ENCODE data around the gene FTO. TPM values are rescaled to one million over a fixed set of nuclear protein-coding genes. Genes with fewer than 3 reads are reported as not detected.

Gene FTO
- total RNA-seq, 1 donor from 2014 or later = 67.7 TPM

GRCh38 chr16:53955221-53955875, 251.4 kb downstream of the FTO start:
- intact Hi-C loops (cut with micrococcal nuclease) = no loop called here

GRCh38 chr16:53958341-53958880, 254.5 kb downstream of the FTO start:
- intact Hi-C loops (cut with micrococcal nuclease) = no loop called here

DNA sequence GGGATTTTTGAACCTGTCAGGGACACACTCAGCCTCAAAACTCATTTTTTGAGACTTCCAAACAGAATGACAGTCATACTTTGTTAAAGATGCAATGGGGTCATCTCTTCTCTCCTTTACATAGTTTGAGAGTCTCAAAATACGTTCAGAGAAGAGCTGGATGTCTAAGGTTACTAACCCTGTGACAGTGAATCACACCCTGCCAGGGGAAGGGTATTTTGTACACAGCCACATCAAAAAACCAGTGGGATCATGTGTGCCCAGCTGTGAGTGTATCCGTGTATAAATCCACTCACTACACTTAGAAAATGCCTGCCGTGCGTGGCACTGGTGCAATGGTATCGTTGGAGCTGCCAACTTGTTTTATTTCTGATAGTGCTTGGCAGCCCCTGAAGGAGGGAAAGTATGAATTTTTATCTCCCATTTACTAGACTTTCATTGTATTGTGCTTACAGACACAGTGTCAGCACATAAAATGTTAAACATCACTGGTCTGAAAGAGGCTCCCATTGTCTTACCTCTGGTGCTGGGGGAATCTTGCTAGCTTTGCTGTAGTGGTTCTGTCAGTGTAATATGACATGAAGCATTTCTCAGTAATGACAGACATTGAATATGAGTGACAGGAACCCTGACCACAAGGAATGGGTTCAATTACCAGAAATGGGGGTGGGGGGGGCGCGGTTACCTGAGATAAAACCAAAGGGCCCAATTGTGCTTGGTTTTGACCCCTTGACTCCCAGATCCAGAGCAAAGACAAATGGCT, 256.3 kb downstream of the FTO start:
- intact Hi-C loops (cut with micrococcal nuclease) = loop anchor here (5.0 kb wide), 1 partner anchor 1152 kb away; no protein-coding TSS in a partner anchor

GRCh38 chr16:53960954-53961616, 257.1 kb downstream of the FTO start:
- intact Hi-C loops (cut with micrococcal nuclease) = loop anchor here (5.0 kb wide), 1 partner anchor 1151 kb away; no protein-coding TSS in a partner anchor

DNA sequence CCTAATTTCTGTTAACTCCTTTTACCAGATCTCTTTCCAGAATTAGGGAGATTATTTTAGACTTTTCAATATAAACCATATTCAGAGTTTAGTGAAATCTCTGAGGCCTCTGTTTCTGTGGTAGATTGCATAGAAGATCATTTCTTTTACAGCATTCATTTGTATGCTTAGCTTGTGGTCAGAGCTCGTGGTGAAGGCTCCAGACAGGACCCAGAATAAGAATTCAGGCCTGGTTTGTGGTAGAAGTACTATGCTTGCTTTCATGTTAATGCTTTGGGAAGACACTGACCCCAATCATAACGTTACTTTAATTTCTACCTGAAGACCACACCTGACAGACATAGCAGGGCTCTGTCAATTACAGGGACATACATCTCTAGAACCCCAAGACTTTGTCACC, 258.1 kb downstream of the FTO start:
- intact Hi-C loops (cut with micrococcal nuclease) = loop anchor here (5.0 kb wide), 1 partner anchor 1150 kb away; no protein-coding TSS in a partner anchor

DNA sequence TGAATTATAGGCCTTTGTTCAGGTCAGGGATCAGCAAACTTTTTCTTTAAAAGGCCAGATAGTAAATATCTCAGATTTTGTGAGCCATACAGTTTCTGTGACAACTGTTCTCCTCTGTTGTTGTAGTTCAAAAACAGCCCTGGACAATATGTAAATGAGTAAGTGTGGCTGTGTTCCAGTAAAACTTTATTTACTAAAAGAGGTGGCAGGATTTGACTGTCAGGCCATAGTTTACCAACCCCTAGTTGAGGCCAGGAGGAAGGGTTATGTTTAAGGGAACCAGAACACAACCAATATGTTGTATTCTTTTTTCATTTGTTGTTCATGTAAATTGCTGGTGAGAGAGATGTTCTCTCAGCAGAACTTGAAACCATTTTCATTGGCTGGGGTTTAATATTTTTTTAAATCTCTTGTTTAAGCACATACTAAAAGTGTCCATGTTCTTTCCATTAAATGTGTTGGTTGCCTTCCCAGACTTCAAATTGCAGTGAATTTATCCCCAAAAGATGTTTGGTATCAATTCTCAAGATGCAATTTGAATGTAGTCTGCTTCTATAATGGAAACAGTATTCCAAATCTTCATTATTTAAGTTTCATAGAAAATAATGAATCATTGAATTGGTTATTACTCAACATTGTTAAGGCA, 260.3 kb downstream of the FTO start:
- intact Hi-C loops (cut with micrococcal nuclease) = loop anchor here (5.0 kb wide), 1 partner anchor 1148 kb away; no protein-coding TSS in a partner anchor

DNA sequence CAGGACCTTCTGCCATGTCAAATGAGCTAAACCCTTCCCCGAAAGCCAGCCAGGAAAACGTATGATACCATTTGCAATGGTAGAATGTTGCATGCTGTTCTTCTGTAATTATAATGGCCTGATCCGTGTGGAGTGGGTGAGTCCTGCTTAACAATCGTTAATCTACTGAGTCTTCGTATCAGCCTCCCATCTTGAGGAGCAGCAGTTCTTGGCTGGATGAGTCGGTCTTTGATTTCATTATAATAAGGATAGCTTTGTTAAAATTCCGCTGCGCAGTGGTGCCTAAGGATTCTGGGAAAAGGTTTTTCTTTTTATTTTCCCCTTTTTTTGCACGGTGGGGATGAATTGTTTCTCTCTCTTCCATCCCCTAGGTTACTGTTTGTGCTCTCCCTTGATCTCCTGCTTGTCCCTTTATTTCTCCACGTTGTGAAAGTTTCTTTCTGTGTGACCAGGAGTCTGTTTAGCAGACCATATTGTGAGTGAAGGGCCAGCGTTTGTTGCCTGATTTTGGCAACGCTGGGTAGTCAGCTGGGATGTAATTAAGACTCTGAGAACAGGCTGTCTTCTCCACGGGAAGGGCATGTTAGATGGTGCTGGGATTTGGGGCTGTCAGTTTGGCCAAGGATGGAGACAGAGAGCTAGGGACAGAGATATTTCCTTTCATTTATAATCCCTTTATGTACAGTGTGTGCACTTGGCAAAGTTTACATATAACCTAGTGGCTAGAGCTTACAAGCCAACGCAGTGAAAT, 263.0 kb downstream of the FTO start:
- intact Hi-C loops (cut with micrococcal nuclease) = no loop called here

DNA sequence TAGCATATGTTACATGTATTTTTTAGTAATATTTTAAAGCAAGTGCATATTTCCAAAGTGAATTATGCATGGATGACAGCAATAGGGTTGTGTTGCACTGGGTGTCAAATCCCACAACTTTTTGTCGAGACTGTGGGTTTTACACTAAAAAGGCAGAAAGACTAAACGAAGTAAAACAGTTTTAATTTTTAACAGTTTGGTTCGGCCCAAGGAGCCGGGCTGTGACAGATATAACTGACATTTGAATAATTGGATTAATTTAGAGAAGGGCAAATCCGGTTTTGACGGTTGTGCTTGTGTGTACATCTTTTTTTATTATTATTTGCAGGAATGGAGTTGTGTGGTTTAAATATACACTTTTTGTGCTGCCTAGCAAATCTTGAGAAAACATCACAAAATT, 263.6 kb downstream of the FTO start:
- intact Hi-C loops (cut with micrococcal nuclease) = no loop called here

GRCh38 chr16:53968454-53968853, 264.5 kb downstream of the FTO start:
- intact Hi-C loops (cut with micrococcal nuclease) = no loop called here

DNA sequence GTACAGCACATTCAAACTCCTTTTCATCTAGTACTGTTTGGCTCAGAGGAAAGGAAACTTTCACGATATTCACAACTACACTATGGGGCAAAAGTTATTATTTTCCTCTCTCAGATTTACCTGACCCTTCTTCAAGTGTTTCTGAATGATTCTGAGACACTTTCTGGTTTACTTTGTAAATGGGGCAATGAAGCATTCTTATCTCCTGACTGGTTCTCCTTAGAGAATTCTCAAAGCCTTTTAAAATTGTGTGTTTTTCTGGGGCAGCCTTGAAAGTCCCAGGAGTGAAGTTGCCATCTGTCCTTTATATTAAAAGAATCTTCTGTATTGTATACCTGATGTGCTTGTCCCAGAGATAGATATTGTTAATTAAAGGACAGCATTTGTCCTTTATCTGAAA, 264.9 kb downstream of the FTO start:
- intact Hi-C loops (cut with micrococcal nuclease) = no loop called here

GRCh38 chr16:53971616-53972015, 267.7 kb downstream of the FTO start:
- intact Hi-C loops (cut with micrococcal nuclease) = no loop called here

- intact Hi-C loops (cut with micrococcal nuclease) = no loop called here
Measured at GRCh38 chr16:53973021-53973420, 269.1 kb downstream of the FTO start.

- intact Hi-C loops (cut with micrococcal nuclease) = no loop called here
Measured at GRCh38 chr16:53974484-53975080, 270.6 kb downstream of the FTO start.

- intact Hi-C loops (cut with micrococcal nuclease) = no loop called here
Measured at GRCh38 chr16:53980675-53981074, 276.7 kb downstream of the FTO start.

DNA sequence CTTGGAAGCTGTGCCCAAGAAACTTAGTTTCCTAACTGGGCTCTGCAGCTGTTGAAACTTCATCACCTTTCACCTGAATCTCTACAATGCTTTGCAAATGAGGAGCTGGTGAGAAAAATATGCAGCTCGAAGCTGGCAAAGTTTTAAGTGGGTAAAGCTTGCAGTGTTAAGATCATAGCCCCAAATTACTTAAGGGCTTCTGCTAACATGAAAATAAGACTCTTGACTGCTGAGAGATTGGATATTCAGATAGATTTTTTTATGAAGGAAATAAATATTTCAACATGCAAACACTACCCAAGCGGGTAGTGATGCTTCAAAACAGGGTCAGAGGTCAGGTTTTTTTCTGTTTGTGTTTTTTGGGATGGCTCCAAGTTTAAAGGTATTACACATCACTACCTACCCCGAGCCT, 278.7 kb downstream of the FTO start:
- intact Hi-C loops (cut with micrococcal nuclease) = no loop called here

DNA sequence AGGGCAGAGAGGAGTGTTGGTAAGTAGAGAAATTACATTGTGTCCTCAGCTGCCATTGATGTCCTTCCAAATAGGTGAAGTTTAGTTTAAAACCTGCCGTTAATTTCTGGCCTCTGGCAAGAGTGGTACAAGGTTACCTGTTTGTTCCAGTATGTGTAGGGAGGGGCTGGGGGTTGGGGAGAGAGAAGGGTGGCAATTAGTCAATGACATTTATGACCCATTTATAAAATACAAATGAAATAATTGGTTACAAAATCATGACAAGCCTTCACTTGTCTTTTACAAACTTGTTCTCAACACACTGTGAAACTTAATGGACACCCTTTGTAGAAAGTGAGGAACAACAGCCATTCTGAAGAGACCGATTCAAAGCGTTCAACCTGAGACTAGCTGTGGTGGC, 281.0 kb downstream of the FTO start:
- intact Hi-C loops (cut with micrococcal nuclease) = no loop called here

DNA sequence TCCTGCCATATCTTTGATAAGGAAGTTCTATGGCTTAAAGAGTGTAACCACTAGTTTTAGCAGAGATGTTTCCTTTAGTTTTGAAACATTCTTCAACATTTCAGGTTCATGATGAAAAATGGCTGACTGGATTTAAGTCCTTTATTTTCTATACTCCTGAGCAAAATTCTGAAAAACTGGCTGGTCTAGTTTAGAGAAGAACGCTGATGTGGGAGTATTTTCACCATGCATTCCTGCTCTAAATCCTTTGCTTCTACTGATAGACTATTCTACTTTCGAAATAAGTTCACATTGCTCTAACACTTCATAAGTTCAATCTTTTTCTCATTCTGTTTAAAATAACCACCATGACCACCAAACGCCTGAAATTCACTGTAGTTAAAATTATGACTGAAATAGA, 281.9 kb downstream of the FTO start:
- intact Hi-C loops (cut with micrococcal nuclease) = no loop called here

GRCh38 chr16:53986793-53987192, 282.8 kb downstream of the FTO start:
- intact Hi-C loops (cut with micrococcal nuclease) = no loop called here

DNA sequence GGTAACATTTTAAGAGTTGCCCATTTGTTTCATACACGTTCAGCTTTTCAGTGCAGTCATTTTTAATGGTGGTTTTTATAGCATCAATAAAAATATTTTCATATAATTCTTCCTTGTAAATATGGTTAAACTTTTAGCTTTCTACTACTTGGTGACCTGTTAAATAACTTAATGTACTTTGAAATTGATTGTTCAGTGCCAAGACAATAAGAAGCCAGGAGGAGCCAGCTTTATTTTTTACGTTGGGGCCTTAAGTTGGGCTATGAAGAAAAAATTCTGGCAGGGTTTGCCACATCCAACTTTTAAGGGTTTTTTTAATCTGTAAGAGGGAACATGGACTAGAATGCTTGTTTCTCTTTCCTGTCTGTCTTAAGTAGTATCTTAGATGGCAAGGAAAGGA, 284.2 kb downstream of the FTO start:
- intact Hi-C loops (cut with micrococcal nuclease) = no loop called here

DNA sequence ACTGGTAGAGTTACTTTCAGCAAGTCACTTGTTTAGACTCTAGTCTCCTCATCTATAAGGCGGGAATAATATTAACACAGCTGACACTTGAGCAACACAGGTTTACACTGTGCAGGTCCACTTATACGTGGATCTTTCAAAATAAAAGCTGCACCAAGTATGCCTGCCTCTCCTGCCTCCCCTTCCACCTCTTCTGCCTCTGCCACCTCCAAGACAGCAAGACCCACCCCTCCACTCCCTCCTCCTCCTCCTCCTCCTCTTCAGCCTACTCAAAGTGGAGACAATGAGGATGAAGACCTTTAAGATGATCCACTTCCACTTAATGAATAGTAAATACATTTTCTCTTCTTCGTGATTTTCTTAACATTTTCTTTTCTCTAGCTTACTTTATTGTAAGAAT, 285.6 kb downstream of the FTO start:
- intact Hi-C loops (cut with micrococcal nuclease) = no loop called here
